NCI-H2081 treated with DMSO at 0.1 percent for 48 hours (cell line): ENCODE results near the gene NOTUM.

Experiments used
- DNase-seq: peaks from one replicate; lab custom pipeline; 2025; lab: John Stamatoyannopoulos, UW

Gene NOTUM

GRCh38 chr17:81977211-81977808 is 16.3 kb upstream of the NOTUM start, which contains the start of gene ASPSCR1:
ASPSCR1 (plus strand) TSS chr17:81977629; CDS start chr17:81977647, 18 bp downstream.
- DNase-seq = peak; percentile 51

- no peak for DNase-seq
These were observed 15.6 kb upstream of the NOTUM start for GRCh38 chr17:81976332-81977210.

- DNase-seq = no peak
These were observed 12.4 kb upstream of the NOTUM start for GRCh38 chr17:81973432-81973831.

GRCh38 chr17:81968850-81969812 is 8.1 kb upstream of the NOTUM start:
- DNase-seq = no peak

- no peak for DNase-seq
These were observed 7.4 kb upstream of the NOTUM start for GRCh38 chr17:81968396-81968745.

- DNase-seq = no peak
These were observed 6.8 kb upstream of the NOTUM start for GRCh38 chr17:81967533-81968395.

GRCh38 chr17:81967244-81967532 is 6.2 kb upstream of the NOTUM start:
- DNase-seq = no peak

- no peak for DNase-seq
These were observed 5.6 kb upstream of the NOTUM start for GRCh38 chr17:81966343-81967243.

GRCh38 chr17:81964081-81964849 is 3.3 kb upstream of the NOTUM start:
- DNase-seq = no peak

GRCh38 chr17:81962499-81963441 is 1.8 kb upstream of the NOTUM start:
- DNase-seq = no peak

GRCh38 chr17:81961521-81962498 is 823 bp upstream of the NOTUM start:
- DNase-seq = no peak

- DNase-seq = no peak
These were observed 643 bp downstream of the NOTUM start for GRCh38 chr17:81960130-81960958.

- DNase-seq = no peak
These were observed 1.4 kb downstream of the NOTUM start for GRCh38 chr17:81959362-81960129.

- no peak for DNase-seq
These were observed 2.2 kb downstream of the NOTUM start for GRCh38 chr17:81958633-81959342.
